Cardiac muscle cell (in vitro differentiated cells and primary cell): ENCODE data around the gene GDA. TPM values are rescaled to one million over a fixed set of nuclear protein-coding genes. Genes with fewer than 3 reads are reported as not detected.

Experiments used
- DNase-seq, 2 donors: peaks; one replicate each; pipeline versions ENCODE4 v3.0.0 to v3.0.0-alpha.2; 2010 to 2017; ENCODE audit warnings: low read depth in 1 of 2, low spot score in 1 of 2
- H3K27ac ChIP-seq: fragments of 200-600 bp; sonication (generic); 2 replicates; pipeline ENCODE4 v1.5.1; 2016
- H3K27me3 ChIP-seq: fragments of 200-600 bp; sonication (generic); 2 replicates; pipeline ENCODE4 v1.6.0; 2016; ENCODE audit warnings: control low read depth
- H3K36me3 ChIP-seq: fragments of 200-600 bp; sonication (generic); 2 replicates; pipeline ENCODE4 v1.5.1; 2016; ENCODE audit warnings: control low read depth
- H3K4me1 ChIP-seq: fragments of 200-600 bp; sonication (generic); 2 replicates; pipeline ENCODE4 v1.8.1; 2017; ENCODE audit warnings: low read depth, mild to moderate bottlenecking, mixed run types
- H3K4me3 ChIP-seq: fragments of 200-600 bp; sonication (generic); 2 replicates; pipeline ENCODE4 v1.5.1; 2016; ENCODE audit warnings: mild to moderate bottlenecking
- H3K9me3 ChIP-seq: fragments of 200-600 bp; sonication (generic); 2 replicates; pipeline ENCODE4 v1.5.1; 2017; ENCODE audit warnings: low read depth, mild to moderate bottlenecking, control low read depth
- CTCF ChIP-seq: IDR thresholded peaks from 2 replicates; pipeline ENCODE4 v1.5.1; 2012; ENCODE audit warnings: low read depth, mild to moderate bottlenecking, low read length
- polyA plus RNA-seq: library from polyadenylated mRNA; unstranded; fragments of >200 nt; fragmentation: Nextera tagmentation; extraction: Ambion mirVana; gene quantifications from 2 replicates; pipeline ENCODE4 v1.2.1, GENCODE V29; 2016
- total RNA-seq: library from RNA; depleted of rRNA; stranded (reverse); fragments of >200 nt; gene quantifications from 2 replicates; pipeline ENCODE4 v1.2.3, GENCODE V29; 2016

GDA gene
- total and polyA plus RNA-seq, 2 experiments from 2014 or later: 0.18 to 0.59 TPM

- DNase-seq: no peak
- no peak for TF ChIP-seq CTCF
Observed at GRCh38 chr9:72156586-72156985, 7.3 kb downstream of the GDA start.

DNA sequence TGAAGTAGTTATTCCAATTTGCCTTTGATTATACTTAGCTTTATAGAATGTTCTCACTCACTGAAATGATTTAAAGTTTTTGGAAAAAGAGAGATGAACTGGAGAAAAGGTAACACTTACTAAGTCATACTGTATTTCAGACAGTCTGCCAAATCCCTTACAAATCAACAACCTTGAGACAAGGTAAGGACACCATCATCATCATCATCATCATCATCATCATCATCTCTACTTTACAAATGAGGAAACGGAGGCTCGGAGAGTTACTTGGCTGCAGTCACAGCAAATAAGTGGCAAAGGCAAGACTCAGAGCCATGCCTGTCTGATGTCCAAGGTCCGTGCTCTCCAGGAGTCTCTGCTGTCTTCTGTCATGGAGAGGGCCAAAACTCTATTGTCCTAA, 9.4 kb downstream of the GDA start:
- TF ChIP-seq CTCF: no peak
- Histone ChIP-seq H3K36me3 (no peaks in the 10 kb centered on the region), H3K4me3 (no peak overlapping the region), H3K27ac (no peak overlapping the region), H3K27me3 (no peaks in the 10 kb centered on the region), H3K4me1 (no peaks in the 10 kb centered on the region), H3K9me3 (no peaks in the 10 kb centered on the region)
- no peak for DNase-seq

More at GRCh38 chr9:72156586-72156985, 7.3 kb downstream of the GDA start:
- Histone ChIP-seq H3K4me3 (no peak overlapping the region), H3K4me1 (no peaks in the 10 kb centered on the region), H3K36me3 (no peaks in the 10 kb centered on the region), H3K27ac (no peak overlapping the region), H3K9me3 (no peaks in the 10 kb centered on the region), H3K27me3 (no peaks in the 10 kb centered on the region)

- Histone ChIP-seq H3K27ac (no peak overlapping the region), H3K9me3 (no peaks in the 10 kb centered on the region), H3K4me1 (no peaks in the 10 kb centered on the region), H3K36me3 (no peaks in the 10 kb centered on the region), H3K27me3 (no peaks in the 10 kb centered on the region), H3K4me3 (no peak overlapping the region)
- no peak for TF ChIP-seq CTCF
- no peak for DNase-seq
Observed at GRCh38 chr9:72160446-72161123, 11.3 kb downstream of the GDA start.

DNA sequence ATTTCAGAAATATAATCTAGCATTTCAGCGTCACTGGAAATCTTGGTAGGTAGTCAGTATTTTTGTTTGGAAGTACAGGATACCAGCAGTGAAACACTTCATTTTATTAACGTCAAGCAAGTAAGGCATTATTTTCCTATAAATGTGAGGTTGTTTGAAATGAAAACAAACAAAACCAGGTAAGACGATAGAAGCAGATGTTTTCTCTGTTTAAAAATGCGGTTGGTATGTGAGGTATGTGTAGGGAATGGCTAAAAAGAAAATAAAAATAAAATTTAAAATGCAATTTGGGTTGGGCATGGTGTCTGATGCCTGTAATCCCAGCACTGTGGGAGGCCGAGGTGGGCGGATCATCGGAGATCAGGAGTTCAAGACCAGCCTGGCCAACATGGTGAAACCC, 16.1 kb downstream of the GDA start:
- Histone ChIP-seq H3K27me3 (no peaks in the 10 kb centered on the region), H3K9me3 (no peaks in the 10 kb centered on the region), H3K36me3 (no peaks in the 10 kb centered on the region), H3K27ac (no peak overlapping the region), H3K4me3 (no peak overlapping the region), H3K4me1 (no peaks in the 10 kb centered on the region)
- TF ChIP-seq CTCF: no peak
- no peak for DNase-seq

- no peaks in the 10 kb centered on the region for H3K27me3 ChIP-seq
- no peak overlapping the region for H3K4me3 ChIP-seq
- H3K36me3 ChIP-seq: no peaks in the 10 kb centered on the region
- H3K27ac ChIP-seq: no peak overlapping the region
- TF ChIP-seq CTCF: no peak
- no peaks in the 10 kb centered on the region for H3K4me1 ChIP-seq
- no peaks in the 10 kb centered on the region for H3K9me3 ChIP-seq
- DNase-seq: no peak
Observed at GRCh38 chr9:72165821-72166547, 16.7 kb downstream of the GDA start.
